ENCODE results near the gene SLIT3.

The SLIT3 gene

DNA sequence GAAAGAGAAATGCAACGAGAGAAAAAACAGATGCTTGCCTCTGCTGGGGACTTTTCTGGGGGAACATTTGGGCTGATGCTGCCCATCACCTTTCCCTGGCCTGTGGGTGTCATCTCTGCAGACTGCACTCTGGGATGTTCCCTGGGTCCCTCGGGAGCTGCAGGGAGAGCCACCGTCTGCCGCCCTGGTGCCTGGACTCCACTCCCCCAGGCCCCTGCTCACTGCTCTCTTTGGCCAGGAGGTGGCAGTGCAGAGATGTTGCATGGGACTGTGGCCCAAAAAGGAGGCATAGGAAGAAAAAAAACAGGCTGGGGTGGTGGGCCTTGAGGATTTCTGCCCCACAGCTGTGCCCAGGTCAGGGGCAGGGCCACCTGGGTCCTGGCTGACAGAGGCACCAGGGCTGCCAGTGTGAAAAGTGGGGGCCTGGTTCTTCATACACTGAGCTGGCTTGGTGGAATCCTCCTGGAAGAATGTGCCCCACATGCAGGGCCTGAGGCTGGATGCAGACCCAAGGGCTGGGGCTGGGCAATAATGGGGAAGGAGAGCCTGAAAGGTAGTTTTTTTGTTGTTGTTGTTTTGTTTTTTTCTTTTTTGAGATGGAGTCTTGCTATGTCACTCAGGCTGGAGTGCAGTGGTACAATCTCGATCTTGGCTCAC, 353.6 kb downstream of the SLIT3 start:
- DNase-seq, result peak; percentile 43 to 56 (median 45)

DNA sequence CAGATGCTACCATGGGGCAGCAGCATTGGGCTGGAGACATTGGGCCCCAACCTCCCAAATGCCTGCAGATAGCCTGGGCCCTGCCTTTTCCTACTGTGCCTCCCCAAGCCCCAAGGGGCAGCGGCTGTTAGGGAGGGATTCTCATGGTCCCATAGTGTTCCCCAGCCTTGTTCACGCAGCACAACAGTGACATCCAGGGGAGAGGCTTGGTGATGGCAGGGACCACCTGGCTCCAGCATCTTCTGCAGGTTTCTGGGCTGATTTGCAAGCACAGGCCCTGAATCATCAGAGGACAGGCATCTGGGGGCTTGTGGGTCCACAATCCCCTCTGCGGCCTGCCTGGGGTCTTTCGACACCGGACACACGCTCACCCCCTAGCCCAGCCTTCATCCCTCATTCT, 354.6 kb downstream of the SLIT3 start:
- DNase-seq, result no peak

DNA sequence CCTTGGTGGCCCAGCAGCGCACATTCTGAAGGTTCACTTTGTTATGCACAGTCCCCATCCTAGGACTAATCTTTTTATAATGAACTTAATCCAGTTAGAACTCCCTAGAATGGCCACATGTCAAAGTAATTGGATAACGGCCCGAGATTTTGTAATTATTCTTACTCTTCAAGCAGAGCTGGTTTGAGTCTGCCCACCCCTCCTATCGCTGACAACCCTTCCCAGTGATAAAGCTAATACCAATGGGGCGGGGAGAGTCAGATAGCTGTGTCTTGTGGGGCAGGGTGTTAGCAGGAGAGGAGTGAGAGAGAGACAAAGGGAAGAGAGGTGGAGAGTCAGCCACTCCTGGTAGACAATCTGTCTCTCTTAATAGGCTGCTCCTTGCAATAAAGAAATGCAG, 356.9 kb downstream of the SLIT3 start:
- no peak for DNase-seq

DNA sequence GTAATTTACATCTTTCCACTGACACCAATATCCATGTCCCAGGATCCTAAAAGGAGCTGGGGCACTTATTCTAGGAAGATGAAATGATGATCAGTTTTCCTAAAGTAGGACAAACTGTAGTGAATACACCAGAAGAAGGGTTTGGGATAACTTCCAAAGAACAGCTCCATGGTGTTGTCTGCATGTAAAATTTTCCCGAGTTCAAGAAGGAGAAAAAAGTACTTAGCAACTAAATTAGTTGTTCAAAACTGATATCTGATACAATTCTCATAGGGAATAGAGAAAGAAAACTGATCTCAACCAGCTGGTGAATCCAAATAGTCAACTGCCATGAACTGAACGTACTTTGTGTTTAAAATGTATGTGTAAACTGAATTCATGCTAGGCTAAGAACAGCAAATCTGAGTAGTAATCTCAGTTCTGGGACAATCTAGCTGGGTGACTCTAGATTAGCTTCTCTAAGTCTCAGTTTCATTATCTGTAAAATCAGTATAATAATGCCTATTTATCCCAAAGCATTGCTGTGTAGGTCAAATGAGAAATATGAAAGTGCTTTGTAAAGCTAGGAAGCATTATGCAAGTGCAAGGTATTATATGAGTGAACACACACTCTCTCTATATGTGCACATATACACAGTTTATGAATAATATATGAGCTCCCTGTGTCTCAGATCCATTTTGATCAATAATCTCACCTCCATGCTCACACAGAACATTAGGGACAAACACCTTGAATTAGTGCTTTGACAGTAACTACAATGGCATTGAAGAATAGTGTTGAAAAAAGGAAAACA, 357.7 kb downstream of the SLIT3 start:
- DNase-seq, result no peak

DNA sequence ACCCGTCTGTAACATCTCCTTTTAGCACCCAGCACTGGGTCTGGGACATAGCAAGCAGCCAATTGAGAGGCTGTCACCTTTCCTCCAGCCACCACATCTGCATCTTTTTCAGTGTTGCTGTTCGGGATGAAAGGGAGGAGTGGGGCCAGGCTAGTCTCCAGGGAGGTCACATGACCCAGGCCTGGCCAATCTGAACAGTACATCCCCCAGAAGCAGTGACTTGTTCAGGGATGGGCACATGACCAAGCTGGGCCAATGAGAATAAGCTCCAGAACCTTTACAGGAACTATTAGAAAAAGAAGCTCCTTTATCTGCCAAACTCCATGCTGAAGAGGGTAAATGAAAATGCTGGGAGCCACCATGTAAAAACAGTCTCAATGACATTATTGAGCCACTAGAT, 359.0 kb downstream of the SLIT3 start:
- no peak for DNase-seq

DNA sequence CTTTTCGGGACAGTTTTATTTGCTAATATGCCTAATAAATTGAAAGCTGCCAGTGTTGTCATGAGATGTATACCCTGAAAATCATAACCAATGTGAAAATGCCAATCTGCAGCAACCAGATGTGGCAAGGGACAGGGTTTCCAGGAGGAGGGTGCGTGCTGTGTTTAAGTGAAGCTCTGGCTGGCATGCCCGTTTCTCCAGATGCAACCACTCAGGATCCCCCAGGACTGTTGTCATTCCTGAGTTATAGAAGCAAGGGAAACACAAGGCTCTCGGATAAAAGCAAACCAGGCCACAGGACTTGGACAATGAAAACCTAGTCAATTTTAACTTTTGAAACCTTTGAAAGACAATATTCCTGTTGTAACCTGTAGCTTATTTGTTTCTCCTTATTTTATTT, 360.2 kb downstream of the SLIT3 start:
- DNase-seq, result no peak

DNA sequence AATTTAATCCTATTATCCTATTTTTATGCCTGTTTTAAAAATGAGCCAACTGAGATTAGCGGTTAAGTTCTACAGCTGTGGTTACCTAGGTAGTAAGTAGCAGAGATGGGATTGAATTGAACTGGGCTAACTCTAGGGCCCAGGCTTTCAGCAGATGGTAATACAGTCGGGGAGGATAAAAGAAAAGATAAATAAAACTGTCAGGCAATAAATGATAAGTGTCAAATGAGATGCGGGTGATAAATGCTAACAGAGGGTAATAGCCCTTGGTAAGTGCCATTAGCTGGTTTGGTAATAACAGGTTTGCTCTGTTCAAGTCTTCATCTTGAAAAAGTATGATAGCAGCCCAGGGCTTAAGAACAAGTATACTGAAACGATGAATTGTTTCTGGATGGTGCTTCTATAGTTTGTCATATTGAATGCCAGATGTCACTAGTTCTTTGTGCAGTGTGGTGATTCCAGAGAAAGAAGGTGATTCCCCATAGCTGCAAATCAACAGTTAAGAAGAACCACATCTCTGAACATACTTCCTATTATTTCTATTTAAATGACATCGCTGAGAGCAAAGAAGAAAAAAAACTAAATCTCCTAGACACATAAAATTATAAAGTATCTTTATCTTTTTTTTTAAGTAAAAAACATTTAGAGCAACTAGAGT, 360.9 kb downstream of the SLIT3 start:
- peak in 1 of 3 donors; percentile 19 for DNase-seq

DNA sequence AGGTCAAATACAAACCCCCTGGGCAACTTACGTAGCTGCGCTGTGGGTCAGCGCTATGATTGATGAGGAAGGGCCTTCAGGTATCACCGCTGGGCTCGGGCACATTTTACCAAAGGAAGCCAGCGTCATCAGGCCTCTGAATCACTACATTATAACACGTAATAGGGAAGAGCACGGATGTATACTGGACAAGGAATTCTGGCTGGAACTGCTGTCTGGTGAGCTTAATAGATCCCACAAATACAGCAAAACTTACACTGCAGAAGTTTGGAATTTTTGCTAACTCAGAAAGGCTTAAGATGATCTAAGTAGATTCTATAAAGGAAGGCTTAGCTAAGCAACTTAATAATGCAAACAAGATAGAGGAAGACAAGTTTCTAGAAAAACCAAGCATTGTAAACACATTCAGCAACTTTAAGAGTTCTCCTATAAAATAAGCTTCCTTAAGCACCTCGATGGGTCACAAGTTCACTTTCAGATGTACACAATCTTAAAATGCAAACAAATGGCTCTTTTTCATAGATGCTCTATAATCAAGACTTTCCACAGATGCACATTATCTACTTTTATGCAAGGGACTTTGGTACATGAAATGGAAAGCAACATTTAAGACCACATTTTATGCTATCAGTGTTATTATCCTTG, 361.7 kb downstream of the SLIT3 start:
- DNase-seq, result no peak

DNA sequence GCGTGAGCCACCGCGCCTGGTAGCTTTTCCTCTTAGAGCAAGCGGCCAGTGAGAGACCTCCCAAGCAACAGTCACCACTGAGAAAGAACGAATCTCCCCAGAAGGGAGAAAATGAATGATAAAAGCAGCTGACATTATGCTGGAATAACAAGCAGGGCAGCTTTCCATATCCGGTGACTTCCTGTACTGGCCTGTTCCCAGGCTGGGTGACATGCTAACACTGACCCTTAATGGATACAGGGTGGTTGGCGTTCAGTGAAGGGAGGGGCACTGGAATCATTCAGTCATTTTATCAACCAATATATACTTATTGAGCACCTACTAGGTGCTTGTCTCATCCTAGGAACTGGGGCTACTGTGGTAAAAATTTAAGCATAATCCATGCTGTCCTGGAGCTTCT, 364.4 kb downstream of the SLIT3 start:
- no peak for DNase-seq

DNA sequence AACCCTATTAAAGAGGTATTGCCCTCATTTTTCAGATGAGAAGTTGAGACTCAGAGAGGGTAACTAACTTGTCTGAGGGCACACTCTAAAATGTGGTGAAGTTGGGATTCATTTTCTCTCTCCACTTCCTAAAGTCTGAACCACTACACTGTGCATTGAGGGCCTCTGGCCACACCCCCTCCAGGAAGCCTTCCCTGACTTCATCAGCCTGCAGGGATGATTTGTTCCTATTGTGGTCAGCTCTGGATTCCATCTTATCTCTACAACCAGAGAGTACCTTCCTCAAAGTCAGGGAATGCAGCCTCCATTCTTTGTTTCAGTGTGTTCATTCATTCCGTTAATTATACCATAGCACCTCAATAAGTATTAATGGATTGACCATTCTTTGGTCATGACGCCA, 365.8 kb downstream of the SLIT3 start:
- no peak for DNase-seq

DNA sequence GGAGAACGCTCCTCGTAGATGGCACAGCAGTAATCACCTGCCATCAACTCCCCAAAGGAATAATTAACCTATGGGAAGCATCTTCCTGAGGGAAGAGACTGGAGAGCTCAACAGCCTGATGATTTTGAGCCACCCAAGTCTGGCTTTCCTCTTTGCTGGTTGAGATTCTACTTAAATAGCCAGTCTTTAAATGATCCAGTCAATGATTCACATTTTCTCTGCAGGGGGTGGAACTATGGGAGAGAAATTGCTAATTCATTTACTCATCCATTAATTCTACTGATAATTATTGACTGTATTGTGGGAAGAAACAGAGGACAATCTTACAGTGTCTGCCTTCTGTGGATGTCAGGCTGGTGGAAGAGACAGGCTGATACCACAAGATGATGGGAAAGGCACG, 366.8 kb downstream of the SLIT3 start:
- no peak for DNase-seq

DNA sequence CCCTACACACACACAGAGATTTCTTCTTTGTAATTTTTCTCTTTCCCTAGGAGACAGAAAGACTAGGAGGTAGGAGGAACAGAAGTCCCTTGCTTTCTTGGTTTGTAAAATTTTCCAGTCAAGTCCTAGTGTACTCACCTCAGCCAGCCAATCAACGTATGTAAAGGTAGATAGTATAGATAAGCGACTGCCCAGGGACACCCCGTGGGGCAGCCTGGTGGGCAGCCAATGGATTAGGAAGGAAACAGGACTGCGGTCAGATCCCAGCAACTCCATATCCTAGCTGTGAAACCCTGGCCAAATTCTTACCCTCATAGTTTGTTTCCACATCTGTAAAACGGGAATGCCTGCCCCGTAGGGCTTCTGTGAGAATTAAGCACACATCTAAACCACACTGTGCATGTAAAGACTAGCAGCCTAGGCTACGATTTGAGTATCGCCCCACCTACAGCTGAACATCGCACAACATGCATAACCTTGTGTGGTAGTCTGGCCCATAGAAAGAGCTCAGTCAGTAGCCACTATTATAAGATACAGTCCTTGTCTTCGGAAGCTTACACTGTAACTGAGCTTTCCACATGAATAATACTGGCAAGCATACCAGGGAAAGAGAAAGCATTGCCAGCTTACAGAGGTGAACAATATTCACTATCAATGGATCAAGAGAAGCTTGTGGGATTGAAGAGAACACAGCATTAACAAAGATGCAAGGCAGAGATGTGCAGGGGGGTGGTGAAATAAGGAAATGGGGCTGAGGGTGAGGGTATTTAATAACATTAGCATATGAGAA, 368.3 kb downstream of the SLIT3 start:
- DNase-seq, result no peak

DNA sequence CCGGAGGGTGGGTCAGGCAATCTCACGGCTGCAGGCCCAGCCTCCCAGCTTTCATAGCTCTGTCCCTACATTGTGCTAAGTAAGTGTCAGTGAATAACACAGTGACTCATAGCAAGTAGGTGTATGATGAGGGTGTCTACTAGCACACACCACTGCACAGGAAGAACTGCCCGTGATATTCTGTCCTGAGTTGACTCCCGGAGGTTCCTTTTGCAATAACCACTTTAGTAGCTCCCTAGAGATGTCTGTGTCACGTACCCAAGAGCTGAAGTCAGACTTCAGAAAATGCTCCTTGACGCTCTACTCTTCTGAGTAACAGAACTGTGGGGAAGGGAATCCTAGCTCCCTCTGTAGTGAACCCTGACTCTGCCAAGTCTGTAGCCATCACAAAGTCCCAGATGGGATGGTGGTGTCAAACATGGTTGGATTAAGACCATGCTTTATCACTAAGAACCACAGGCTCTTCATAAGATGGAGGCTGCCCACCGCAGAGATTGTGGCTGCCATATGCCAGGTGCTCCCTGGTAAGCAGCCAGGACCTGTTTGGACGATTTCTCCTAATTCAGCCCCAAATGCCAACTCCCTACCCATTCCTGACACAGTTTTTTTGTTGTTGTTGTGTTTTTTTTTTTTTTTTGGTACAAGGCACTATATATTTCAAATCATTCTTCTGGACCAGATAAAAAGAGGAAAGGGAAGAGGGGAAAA, 369.1 kb downstream of the SLIT3 start:
- peak; percentile 56 to 63 (median 62) for DNase-seq

DNA sequence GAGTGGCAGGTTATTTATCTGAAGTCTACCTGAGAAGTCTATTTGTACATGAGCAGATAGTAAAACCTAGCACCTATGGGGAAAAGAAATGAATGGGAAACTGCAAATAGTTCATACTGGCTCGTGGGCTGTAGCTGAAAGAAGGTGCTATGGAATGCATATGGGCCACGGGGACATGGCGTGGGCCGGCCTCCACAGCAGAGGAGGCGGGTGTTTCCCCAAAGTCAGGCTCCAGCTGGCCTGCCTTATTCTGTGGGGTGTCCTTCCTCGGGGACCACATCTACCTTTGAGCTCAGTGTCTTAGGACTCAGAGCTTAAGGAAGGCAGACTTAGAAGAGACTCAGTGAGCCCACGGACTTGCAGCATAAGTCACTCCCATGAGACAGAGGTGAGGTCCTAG, 371.3 kb downstream of the SLIT3 start:
- no peak for DNase-seq

DNA sequence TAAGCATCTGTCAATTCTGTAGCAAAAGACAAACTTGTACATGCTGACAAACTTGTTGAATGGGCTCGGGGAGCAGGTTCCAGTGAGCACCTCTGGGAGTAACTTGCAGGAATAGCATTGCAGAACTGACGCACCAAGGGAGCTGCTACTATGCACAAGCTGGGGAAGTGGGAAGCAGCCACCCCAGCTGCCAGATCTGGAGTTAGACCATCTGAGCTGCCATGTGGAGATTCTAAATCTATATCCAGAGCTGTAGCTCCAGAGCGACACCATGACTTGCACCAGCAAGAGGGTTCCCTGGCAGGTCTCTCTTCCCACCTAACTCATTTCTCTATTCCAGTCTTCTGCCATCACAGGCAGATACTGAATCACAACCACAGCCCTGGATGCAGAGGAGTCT, 375.8 kb downstream of the SLIT3 start:
- DNase-seq, result no peak

DNA sequence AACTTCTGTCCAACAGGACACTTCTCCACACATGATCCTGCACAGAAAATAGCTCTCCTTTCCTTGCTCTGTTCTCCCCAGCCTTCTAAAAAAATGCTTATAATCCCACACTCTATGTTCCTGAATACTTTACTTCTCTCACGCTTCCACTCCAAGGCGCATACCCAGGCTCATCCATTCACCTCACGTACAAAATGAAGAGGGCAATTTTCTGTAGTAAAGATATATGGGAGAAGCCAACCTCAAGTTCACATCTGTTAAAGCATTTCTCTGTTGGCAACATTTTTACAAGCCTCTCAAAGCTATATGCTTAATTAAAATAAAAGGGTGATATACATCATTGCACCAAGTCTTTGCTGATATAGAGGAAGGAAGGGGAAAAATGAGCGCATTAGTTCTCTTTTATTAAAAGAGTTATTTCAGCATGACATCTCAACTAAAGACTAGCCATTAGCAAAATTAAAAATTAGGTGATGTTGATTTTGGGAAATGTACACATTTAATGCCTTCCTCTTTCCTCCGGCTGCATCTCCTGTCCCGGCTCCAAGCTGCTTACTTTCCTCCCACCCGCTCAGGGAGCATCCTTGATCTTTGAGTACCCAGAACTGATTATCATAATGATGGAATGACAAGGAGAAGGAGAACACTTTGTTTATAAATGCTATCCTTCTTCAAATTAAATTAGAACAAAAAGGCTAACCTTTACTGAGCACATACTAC, 379.6 kb downstream of the SLIT3 start:
- no peak for DNase-seq

DNA sequence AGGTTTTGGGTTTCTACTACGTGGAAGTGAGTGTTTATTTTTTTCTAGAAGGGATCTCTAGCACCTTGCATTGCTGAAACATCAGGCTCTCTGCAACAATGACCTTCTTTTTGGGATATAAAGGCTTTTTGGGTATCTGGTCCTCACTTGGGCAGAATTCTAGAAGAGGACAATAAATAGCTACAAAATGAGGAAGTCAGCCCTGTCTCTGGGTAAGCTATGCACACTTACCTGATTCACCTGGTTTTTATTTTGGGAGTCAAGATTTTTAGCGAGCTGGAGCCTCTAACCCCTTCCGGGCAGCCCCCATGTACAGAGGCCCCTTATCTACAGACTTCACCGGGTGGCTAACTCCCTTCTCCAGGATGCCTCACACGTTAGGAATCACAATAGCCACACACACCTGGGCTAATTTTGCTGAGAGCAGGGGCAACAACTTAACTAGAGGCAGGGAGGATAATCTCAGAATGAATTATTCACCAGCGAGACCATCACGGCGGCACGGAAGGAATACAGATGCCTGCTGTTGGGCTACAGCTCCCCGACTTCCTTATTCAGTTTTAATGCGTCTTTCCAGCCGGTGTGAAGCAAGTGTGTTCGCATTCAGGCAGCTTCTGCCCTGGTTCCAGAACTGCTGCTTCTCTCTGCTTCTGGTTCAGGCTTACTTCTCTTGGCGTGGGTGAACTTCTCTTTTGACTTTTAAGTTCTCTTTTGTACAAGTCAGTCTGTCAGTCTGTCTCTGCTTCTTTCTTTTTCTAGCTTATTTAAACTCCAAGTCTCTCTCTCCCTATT, 380.7 kb downstream of the SLIT3 start:
- DNase-seq, result peak; percentile 66 to 74 (median 73)

DNA sequence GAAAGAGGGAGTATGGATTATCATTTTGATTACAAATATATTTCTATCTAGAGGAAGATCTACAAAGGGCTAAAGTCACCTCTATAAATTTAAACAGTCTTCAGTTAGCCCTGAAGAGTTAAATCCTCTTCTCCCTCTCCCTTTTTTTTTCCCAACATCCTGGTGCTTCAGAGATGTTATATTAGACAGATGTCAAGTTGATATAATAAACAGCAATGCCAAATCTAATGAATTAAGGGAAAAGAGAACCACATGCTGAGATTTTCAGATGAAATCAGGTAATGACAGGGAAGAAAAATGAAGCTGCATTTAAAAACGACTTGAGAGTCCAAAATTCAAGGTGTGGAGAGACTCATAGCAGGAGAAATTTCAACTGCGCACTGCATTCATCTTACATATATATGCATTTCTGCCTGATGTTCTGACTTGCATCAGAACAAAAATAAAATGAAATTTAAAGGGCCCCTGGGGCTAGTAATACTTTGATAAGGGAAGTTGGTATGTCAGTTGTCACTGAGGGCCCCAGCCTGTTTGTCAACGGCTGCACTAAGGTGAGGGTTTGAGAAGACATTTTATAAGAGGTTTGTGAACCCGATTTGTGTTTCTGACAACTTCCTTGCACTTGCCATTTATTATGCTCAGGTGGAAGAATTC, 382.9 kb downstream of the SLIT3 start:
- DNase-seq, result no peak

DNA sequence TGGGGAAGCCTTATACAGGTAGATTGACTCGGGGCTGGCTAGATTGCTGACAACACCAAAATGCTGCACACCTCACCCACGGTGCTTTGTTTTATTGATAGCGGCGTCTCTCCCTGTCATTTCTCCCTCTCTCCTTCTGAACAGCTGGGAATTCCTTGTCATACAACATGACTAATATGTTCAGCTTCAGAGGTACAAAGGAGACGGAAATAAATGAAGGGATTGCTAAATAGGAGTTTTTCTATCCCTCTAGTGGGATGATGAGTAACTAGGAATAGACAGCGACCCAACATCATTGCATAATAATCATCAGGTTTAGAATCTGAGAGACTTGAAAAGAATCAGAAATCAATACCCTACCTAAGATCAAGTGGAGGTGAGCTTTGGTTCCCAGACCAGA, 384.1 kb downstream of the SLIT3 start:
- no peak for DNase-seq

DNA sequence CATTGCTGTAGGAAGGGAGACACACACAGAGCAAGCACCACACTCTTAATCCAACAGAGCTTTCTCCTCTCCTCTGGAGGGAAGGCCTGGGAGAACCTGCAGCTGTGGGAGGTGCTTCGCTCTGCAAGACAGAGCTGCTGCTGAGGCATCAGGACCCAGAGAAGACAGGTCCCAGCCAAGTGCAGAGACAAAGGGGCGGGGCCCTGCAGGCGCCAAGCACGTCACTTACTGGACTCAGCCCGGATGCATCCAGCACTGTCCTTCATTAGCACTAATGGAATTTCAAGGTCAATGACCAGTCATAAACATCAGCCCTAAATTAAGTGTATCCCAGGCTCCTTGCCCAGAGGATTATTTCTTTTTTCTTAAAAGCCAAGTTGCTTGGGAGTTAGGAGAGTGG, 384.7 kb downstream of the SLIT3 start:
- no peak for DNase-seq
